ENCODE data around the gene TM7SF3.

DNA sequence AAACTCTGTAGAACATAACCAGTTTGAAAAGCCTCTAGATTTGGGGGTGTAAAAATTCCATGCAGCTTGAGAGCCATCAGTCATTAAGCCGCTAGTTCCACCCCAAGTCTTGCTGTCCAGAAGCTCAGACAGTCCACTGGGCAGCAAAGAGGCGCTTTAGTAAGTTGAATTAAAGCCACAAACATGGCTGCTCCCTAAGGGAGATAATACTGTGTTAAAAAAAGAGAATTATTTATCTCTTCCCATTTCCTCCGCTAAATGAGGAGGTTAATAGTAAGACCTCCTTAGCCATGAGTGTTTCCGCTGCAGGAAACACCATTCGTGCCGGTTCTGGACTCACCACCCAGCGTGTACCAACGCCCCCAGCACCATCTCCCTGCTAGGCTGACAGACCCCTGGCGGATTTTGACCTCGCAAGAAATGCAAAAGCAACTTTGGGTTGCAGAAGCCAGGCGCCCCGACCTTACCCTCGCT, 536 bp downstream of the TM7SF3 start:
- TF ChIP-seq, protein P1, sequence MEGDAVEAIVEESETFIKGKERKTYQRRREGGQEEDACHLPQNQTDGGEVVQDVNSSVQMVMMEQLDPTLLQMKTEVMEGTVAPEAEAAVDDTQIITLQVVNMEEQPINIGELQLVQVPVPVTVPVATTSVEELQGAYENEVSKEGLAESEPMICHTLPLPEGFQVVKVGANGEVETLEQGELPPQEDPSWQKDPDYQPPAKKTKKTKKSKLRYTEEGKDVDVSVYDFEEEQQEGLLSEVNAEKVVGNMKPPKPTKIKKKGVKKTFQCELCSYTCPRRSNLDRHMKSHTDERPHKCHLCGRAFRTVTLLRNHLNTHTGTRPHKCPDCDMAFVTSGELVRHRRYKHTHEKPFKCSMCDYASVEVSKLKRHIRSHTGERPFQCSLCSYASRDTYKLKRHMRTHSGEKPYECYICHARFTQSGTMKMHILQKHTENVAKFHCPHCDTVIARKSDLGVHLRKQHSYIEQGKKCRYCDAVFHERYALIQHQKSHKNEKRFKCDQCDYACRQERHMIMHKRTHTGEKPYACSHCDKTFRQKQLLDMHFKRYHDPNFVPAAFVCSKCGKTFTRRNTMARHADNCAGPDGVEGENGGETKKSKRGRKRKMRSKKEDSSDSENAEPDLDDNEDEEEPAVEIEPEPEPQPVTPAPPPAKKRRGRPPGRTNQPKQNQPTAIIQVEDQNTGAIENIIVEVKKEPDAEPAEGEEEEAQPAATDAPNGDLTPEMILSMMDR (IDR thresholded peaks at IDR 0.05): no peak
- TF ChIP-seq EZH2phosphoT487 (IDR thresholded peaks at IDR 0.05): no peak
